Nephron progenitor cell (in vitro differentiated cells): Measurements from ENCODE around the gene SPRYD3.

Experiments
- DNase-seq: peaks from one replicate; pipeline ENCODE4 v3.0.0; 2021
- H3K27ac Mint-ChIP-seq: 2 replicates; pipeline ENCODE4 v1.8.0; 2021; ENCODE audit warnings: mild to moderate bottlenecking, moderate library complexity, mixed read lengths
- H3K27me3 Mint-ChIP-seq: 2 replicates; pipeline ENCODE4 v1.8.0; 2021; ENCODE audit warnings: mild to moderate bottlenecking, low read depth, mixed read lengths; ENCODE audit not compliant: poor library complexity
- H3K36me3 Mint-ChIP-seq: 2 replicates; pipeline ENCODE4 v1.8.0; 2021; ENCODE audit warnings: low read depth, mixed read lengths
- H3K4me1 Mint-ChIP-seq: 2 replicates; pipeline ENCODE4 v1.8.0; 2021; ENCODE audit warnings: mixed read lengths
- H3K4me3 Mint-ChIP-seq: 2 replicates; pipeline ENCODE4 v1.8.0; 2021; ENCODE audit warnings: mild to moderate bottlenecking, moderate library complexity, mixed read lengths
- H3K9me3 Mint-ChIP-seq: 2 replicates; pipeline ENCODE4 v1.8.0; 2021; ENCODE audit warnings: mild to moderate bottlenecking, moderate library complexity, mixed read lengths
- TF ChIP-seq, protein P1 (sequence below): fragments of 200-600 bp; sonication (generic); IDR thresholded peaks from 2 replicates; pipeline ENCODE4 v1.5.0; 2021; ENCODE audit warnings: antibody characterized with exemption

SPRYD3 gene

GRCh38 chr12:53065975-53066931 lies 12.9 kb downstream of the SPRYD3 start:
- peak; percentile 83 for DNase-seq
- TF ChIP-seq, protein P1, sequence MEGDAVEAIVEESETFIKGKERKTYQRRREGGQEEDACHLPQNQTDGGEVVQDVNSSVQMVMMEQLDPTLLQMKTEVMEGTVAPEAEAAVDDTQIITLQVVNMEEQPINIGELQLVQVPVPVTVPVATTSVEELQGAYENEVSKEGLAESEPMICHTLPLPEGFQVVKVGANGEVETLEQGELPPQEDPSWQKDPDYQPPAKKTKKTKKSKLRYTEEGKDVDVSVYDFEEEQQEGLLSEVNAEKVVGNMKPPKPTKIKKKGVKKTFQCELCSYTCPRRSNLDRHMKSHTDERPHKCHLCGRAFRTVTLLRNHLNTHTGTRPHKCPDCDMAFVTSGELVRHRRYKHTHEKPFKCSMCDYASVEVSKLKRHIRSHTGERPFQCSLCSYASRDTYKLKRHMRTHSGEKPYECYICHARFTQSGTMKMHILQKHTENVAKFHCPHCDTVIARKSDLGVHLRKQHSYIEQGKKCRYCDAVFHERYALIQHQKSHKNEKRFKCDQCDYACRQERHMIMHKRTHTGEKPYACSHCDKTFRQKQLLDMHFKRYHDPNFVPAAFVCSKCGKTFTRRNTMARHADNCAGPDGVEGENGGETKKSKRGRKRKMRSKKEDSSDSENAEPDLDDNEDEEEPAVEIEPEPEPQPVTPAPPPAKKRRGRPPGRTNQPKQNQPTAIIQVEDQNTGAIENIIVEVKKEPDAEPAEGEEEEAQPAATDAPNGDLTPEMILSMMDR, result peak; percentile 89
- no peaks in the 10 kb centered on the region for H3K9me3 Mint-ChIP-seq
- peaks cover 3% of the 10 kb centered on the region for H3K27me3 Mint-ChIP-seq
- H3K27ac Mint-ChIP-seq, result peak overlapping the region; percentile 50
- H3K36me3 Mint-ChIP-seq, result no peaks in the 10 kb centered on the region
- H3K4me3 Mint-ChIP-seq, result no peak overlapping the region
- peaks cover 79% of the 10 kb centered on the region for H3K4me1 Mint-ChIP-seq

DNA sequence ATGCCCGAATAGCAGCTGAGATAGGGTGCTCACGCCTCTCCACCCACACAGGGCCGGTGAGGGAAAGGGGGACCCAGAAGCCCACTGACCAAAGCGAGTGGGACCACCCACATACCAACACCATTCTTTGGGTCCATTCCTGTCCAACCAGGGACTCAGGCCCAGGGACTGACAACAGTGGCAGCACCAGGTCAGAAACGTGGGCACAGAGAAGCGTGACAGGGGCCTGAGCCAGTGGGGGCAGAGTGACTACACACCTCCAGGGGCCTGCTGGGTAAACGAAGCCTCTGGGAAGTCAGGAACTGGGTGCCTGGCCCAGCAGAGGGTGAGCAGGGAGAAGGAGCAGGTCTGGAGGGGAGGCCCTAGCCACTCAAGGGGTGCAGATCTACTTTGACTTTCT lies 13.7 kb downstream of the SPRYD3 start:
- Mint-ChIP-seq H3K4me1 (peaks cover 74% of the 10 kb centered on the region), H3K36me3 (no peaks in the 10 kb centered on the region), H3K27ac (no peak overlapping the region), H3K9me3 (no peaks in the 10 kb centered on the region), H3K4me3 (no peak overlapping the region), H3K27me3 (peaks cover 3% of the 10 kb centered on the region)
- TF ChIP-seq, protein P1, result no peak
- DNase-seq, result no peak

GRCh38 chr12:53064613-53065436 lies 14.4 kb downstream of the SPRYD3 start:
- Mint-ChIP-seq H3K4me1 (peaks cover 67% of the 10 kb centered on the region), H3K36me3 (no peaks in the 10 kb centered on the region), H3K27ac (peak overlapping the region; percentile 11), H3K4me3 (no peak overlapping the region), H3K27me3 (peaks cover 3% of the 10 kb centered on the region), H3K9me3 (no peaks in the 10 kb centered on the region)
- TF ChIP-seq, protein P1, result no peak
- DNase-seq, result no peak

DNA sequence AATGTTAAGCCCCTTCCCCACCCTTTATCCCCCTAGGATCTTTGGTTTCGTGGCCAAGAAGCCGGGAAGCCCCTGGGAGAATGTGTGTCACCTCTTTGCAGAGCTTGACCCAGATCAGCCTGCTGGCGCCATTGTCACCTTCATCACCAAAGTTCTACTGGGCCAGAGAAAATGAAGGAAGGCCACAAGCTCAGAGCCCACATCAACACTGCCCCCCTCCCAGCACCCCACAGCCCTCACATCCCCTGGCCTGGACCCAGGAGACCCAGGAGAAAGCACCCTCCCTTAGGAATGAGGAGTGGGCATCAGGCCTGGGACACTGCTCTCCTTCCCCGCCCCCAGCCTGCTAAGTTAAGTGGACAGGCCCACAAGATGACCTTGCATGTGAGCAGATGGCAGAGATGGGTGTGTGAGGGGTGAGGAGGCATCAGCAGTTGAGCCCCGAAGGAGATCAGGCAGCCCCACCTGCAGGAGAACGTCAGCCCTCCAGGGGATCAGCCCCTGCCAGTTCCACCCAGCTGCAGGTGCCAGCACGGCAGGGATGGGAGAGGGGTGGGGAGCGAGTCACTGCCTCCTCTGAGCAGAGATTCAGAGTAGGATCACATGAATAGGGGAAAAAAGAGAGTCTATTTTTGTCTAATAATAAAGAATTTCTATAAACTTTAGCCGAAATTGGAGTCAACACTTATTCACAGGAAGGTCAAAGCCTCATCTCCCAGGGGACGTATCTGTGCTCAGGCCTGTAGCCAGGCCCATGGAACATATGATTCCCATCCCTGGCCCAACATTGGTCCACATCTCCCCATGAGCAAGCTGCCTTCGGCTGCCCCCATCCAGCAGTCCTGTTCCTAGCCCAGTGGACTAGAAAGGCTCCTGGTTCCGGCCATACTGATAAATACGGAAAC lies 15.2 kb downstream of the SPRYD3 start:
- TF ChIP-seq, protein P1, result no peak
- Mint-ChIP-seq H3K27ac (no peak overlapping the region), H3K36me3 (no peaks in the 10 kb centered on the region), H3K9me3 (no peaks in the 10 kb centered on the region), H3K4me3 (no peak overlapping the region), H3K4me1 (peaks cover 61% of the 10 kb centered on the region), H3K27me3 (no peaks in the 10 kb centered on the region)
- DNase-seq, result no peak

GRCh38 chr12:53062977-53063707 lies 16.0 kb downstream of the SPRYD3 start:
- Mint-ChIP-seq H3K36me3 (no peaks in the 10 kb centered on the region), H3K9me3 (no peaks in the 10 kb centered on the region), H3K4me1 (peaks cover 53% of the 10 kb centered on the region), H3K27ac (no peak overlapping the region), H3K4me3 (no peak overlapping the region), H3K27me3 (peaks cover under 1% of the 10 kb centered on the region)
- TF ChIP-seq, protein P1, result no peak
- DNase-seq, result no peak
